Inflammatory macrophage (primary cell): Measurements from ENCODE around the gene GPR158.
"Not testable (repeated sequence)": the region's sequence is repeated elsewhere in the genome, so short reads cannot be mapped to it uniquely, and the experiment has no call there.

ENCODE experiments used
- DNase-seq, 2 donors: peaks; one replicate each; pipeline ENCODE4 v3.0.0-alpha.2; 2020 to 2022

Gene GPR158

DNA sequence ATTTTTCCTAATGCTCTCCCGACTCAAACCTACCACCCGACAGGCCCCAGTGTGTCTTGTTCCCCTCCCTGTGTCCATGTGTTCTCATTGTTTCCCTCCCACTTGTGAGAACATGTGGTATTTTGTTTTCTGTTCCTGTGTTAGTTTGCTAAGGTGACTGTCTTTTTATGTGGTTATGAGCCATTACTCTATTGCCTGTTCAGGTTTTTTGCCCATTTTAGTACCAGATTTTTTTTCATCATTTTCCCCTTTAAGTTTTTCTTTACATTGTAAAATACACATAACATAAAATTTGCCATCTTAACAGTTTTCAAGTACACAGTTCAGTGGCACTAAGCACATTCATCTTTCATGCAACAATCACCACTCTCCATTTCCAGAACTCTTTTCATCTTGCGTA is 133.5 kb downstream of the GPR158 start:
- DNase-seq: no peak

DNA sequence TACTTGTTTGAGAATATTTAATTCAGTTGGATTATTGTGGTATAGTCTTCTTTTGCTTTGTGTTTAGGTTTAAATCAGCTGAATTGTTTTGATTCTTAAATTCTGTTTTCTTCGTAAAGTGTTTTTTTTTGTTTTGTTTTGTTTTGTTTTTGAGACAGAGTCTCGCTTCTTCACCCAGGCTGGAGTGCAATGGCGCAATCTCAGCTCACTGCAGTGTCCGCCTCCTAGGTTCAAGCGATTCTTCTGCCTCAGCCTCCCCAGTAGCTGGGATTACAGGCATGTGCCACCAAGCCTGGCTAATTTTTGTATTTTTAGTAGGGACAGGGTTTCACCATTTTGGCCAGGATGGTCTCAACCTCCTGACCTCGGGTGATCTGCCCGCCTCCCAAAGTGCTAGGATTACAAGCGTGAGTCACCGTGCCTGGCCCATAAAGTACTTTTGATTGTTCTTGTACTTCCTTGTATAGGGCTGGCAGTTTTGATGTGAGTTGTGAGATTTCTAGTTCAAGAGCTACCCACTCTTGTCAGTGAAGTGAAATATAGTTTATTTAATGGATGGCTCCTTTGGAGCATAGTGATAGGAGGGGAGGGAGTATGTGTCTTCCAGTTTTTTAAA is 142.9 kb downstream of the GPR158 start:
- not testable (repeated sequence) for DNase-seq

DNA sequence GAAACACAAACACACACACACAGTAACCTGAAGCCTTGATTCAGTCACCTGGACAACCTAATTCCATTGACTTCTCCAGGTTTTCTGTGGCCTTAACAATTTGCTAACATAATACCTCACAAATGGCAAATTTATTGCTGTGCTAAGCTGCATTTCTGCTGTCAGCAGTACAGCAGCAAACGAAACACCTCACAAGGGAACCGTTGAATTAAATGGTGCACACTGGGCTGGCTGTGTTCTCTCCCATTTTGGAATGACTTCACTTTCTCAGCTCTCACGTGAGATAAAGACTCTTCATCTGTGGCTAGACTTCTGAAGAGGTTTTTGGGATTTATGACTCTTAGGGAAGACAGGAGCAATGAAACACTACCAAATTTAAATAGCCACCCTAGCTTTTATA is 152.5 kb downstream of the GPR158 start:
- no peak for DNase-seq

DNA sequence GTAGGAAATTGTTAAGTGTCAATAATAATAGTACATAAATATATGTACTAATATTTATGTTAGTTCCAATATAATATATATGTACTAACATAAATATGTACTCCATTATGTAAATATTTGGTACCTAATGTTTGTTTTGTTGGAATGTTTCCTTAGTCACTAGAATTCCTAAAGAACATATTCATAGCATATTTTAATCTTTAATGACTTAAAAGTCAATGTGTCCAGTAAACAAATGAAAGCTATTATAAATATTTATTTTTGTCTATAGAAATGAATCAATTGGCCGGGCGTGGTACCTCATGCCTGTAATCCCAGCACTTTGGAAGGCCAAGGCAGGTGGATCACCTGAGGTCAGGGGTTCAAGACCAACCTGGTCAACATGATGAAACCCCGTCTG is 153.6 kb downstream of the GPR158 start:
- DNase-seq: no peak

DNA sequence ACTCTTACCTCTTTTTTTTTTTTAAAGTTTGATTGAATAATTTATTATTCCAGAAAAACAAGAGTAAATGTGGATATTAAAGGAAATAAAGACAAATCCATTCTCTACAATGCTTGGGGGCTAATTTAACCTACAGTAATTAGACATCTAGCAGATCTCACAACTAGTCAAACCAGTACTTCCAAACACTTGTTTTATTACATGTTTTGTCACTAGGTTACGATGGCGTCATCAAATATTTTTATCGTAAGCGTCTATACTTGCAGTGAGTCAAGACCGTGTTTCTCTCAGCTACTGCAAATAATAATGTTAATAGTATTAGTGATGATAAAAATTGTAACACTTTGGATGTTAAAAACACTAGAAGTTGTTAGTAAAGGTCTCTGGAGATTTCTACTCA is 154.8 kb downstream of the GPR158 start:
- DNase-seq: not testable (repeated sequence)

DNA sequence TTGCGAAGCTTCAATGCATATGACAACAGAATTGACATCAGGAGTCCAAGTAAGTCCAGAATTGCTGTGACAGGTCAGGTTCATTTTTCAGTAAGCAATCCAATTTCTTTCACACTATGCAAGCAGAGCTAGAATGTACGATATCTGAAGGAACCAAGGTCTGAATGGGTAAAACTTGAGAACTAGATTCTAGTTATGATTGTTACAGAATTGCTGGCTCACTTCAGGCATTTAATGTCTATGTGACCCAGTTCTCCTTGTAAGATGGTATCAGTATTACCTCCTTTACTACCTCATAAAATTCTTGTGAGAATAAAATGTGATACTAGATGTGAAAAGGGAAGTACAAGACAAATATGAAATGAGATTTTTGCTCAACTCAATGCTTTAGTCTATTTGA is 159.6 kb downstream of the GPR158 start:
- no peak for DNase-seq

DNA sequence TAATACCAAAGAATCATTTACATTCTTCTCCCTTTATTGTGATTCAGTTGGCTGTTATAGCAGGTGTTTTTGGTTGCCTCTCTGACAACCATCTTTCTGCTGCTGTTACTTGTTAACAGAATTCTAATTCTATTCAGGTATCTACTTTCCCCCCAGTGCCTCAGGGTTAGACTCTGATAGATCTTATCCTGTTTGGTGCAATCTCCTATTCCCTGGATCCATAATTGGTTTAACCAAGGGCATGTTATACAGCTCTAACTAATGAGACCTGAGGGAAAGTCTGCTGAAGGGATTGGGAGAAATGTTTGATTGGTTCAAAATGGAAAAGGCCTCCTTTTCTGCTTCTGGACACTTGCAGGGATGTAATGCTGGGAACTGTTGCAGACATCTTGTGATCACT is 161.5 kb downstream of the GPR158 start:
- DNase-seq: no peak

DNA sequence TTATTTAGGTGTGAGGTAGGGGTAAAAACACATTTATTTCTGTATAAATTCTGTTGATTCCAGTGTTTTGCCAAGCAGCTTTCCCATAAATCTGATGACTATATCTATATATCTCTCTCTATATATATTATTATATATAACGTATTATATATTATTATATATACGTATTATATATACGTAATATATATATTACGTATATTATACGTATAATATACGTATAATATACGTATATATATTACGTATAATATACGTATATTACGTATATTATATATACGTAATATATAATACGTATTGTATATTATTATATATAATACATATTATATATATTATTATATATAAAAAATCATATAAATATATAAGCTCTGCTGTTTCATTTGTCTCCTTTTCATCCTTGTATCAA is 163.5 kb downstream of the GPR158 start:
- no peak for DNase-seq

DNA sequence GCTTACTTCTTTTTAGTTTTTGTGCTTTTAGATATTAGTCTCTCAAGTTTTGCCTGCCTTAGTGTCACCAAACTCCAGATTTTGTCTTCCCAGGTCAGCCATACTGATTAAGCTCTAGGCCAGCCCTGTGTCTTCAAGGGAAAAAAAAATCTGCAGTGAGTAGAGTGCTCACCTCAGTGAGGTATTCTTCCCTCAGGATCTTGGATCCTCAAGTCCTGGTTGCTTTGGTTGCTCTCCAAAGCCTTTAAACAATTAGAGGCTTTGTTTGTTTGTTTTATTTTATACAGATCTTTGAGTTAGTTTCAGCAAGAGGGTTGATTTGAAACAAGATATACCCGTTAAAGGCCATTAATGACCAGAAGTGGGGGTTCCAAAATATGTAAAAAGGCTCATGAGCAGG is 165.2 kb downstream of the GPR158 start:
- no peak for DNase-seq

DNA sequence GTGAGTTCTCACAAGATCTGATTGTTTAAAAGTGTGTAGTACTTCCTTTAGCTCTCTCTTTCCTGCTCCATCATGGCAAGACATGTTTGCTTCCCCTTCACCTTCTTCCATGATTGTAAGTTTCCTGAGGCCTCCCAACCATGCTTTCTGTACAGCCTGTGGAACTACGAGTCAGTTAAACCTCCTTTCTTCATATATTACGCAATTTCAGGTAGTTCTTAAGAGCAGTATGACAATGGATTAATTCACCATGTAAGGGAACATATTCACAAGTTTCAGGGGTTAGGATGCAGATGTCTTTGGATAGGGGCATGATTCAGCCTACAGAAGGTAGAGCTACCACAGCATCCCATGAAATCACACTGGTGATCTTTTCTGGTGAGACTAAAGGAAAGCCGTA is 174.7 kb downstream of the GPR158 start:
- DNase-seq: no peak

DNA sequence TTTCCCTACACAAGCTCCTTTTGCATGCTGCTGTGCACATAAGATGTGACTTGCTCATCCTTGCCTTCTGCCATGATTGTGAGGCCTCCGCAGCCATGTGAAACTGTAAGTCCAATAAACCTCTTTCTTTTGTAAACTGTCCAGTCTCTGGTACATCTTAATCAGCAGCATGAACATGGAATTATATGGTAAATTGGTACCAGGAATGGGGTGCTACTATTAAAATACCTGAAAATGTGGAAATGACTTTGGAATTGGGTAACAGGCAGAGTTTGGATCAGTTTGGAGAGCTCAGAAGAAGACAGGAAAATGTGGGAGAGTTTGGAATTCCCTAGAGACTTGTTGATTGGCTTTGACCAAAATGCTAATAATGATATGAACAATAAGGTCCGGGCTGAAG is 181.8 kb downstream of the GPR158 start:
- no peak for DNase-seq

DNA sequence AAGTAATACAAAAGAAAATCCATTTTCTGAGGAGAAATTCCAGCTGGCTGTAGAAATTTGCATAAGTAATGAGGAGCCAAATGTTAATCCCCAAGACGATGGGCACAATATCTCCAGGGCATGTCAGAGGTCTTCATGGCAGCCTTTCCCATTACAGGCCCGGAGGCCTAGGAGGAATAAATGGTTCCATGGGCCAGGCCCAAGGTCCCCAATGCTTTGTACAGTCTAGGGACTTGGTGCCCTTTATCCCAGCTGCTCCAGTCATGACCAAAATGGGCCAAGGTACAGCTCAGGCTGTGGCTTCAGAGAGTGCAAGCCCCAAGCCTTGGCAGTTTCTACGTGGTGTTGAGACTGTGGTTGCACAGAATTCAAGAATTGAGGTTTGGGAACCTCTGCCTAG is 182.5 kb downstream of the GPR158 start:
- no peak for DNase-seq

DNA sequence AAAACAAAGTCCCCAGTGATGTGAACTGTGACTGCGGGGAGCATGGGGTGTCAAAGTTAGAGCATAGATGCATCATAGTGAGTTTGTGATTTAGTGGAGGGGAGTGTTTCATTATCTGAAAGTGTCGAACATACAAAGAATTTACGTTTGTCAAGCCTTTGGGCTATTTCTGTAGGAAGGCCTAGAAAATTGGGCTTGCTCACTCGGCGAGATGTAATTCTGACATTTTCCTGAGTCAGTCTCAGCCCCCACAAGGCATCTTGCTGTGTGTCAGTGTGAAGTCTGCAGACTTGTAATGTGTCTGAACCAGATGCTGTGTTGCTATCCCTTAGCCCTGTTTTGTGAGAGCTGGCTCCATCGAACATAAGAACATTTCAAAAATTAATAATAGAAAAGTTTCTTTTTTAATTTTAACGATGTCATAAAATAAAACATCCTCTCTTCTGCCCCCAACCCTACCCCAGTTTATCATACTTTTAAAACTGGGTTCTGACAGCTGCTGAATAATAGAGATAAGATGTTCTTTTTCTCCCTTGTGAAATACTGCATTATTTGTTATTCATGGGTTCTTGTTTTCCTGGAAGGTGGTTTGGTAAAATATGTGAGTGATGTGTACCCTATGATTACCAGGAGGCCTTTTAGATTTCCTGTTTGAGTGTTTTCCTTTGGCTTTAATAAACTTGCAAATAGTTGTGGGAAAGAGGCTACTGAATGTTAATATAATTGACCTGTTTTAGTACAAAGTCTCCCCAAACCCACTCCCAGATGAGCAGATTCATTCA is 207.4 kb downstream of the GPR158 start:
- no peak for DNase-seq

DNA sequence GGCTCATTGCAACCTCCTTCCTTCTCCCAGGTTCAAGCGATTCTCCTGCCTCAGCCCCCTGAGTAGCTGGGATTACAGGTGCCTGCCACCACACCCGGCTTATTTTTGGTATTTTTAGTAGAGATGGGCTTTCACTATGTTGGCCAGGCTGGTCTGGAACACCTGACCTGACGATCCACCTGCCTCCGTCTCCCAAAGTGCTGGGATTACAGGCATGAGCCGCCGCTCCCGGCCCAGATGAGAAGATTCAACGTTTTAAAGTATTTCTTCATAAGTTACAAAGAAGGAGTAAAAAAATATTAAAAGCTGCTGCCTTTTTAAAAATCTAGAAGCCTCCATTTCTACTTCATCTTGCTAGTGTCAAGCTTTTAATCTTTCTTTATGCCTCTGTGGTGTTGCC is 208.1 kb downstream of the GPR158 start:
- not testable (repeated sequence) for DNase-seq

DNA sequence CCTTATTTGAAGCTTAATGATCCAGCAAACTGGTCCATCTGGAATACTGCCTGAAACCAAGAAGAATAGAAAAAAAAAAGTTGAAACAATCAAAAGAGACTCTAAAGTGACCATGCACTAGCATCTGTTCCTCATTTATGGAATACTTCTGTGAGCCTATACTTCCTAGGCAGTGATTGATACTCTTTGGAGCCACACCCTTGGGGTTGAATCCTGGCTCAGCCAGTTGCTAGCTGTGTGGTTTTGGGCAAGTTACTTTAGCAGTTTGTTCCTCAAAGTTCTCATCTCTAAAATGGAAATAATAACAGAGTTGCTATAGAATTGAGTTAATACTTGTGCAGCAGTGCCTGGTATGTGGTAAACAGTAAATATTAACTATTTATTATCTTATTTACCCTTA is 208.9 kb downstream of the GPR158 start:
- DNase-seq: no peak

DNA sequence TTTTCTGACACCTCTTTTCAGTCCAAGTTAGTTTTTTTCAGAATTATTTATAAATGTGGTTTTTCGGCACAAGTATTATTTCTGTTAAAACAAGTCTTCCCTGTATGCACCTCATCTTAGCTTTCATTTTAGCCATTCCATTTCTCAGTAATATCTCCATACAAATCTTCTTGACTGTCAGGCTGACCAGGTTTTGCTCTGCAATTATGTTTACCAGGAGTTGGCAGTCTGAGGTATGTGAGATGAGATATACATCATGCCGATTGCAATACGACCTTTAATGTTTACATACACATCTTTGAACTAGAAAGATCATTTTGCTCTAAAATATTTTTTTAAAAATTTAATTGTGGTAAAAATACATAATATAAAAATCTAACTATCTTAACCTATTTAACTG is 209.8 kb downstream of the GPR158 start:
- DNase-seq: no peak

DNA sequence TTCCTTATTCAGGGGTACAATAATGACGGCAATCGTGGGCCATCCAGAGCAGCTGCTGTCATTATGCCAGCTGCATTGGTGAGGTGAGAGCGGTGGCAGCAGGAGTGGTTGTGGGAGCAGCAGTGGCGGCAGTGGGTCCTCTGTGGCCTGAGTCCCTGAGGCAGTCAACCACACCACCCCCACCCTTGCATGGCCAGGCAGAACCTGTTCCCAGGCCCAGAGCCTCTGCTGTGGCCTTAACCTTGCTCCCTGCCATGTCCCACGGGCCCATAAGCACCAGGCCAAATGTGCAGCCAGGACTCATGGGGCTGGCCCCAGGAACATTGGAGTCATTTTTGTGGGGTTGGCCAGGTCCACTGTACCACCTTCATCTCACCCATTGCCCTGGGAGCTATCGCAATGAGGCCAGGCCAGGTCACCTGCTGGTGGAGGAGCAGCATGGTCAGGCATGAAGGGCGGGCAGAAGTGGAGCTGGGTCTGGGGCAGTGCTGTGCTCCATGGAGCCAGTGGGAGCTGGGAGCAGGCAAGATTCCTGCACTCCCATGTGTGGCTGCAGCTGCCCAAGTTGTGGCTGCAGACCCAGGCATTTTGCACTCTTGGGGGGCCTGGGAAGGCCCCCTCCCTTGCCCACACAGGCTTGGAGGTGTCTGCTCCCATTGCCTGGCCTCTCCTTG is 213.5 kb downstream of the GPR158 start:
- no peak for DNase-seq

DNA sequence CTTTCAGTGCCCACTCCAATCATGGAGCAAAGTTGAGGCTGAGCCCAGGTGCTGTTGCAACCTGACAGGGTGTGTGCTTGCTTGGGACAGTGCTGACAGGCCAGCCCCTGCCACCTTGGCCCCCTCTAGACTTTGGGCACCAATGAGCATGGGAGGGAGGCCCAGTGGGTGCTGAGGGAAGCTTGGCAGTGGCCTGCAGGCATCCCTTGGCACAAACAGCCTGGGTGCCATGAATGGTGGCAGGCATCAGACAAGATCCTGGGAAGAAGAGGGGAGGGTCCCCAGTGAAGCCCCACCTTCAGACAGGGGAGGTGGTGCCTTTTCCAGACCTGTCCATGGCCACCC is 214.0 kb downstream of the GPR158 start:
- no peak for DNase-seq

DNA sequence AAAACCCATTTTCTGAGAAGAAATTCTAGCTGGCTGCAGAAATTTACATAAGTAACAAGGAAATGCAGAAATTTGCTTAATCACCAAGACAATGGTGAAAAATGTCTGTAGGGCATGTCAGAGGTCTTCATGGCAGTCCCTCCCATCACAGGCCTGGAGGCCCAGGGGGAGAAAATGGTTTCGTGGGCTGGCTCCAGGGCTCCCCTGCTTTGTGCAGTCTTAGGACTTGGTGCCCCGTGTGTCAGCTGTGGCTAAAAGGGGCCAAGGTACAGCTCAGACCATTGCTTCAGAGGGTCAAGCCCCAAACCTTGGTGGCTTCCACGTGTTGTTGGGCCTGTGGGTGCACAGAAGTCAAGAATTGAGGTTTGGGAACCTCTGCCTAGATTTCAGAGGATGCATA is 215.9 kb downstream of the GPR158 start:
- DNase-seq: no peak

DNA sequence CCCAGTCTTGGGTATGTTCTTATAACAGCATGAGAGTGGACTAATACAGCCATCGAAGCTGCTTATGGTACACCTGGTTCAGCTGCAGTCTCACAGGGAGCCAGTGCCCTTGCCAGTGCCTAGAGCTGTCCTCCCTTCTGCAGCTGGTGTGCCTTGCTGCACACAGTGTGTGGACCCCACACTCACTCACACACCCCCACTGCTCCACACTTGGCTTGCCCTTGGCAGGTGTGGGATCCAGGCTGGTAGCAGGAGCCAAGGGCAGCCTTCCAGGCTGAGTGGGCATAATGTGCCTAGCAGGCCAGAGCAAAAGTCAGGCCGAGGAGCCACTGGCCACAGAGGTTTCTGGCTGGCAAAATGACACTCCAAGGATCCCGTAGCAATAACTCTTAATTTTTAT is 217.3 kb downstream of the GPR158 start:
- no peak for DNase-seq

DNA sequence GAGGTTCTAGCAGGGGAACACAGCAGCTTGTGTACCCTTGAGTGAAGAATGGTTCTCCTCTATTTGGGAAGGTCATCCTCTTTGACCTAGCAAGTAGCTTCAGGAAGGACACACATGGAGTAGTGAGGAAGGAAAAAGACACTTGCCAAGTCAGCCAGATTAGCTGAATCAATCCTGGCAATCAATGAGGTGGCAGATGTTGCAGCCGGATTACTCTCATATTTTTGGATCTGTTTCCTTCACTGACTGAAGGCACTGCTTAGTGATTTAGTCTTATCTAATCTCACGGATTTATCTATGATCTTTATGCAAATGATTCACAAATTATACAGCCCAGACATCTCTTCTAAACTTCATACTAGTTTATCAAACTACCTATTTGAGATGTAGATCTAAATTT is 218.8 kb downstream of the GPR158 start:
- DNase-seq: no peak

DNA sequence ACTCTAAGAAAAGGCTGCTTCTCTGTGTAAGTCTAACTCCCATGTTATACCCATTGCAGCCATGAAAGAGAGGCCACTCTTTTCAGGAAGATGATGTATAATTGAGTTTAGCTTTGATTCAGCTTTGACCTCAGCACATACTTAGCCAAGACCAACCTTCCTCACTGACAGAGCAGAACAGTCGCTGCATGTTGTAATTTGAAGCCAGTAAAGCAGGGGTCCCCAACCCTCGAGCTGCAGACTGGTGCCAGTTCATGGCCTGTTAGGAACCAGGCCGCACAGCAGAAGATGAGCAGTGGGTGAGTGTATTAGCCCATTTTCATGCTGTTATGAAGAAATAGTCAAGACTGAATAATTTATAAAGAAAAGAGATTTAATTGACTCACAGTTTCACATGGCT is 223.9 kb downstream of the GPR158 start:
- no peak for DNase-seq

DNA sequence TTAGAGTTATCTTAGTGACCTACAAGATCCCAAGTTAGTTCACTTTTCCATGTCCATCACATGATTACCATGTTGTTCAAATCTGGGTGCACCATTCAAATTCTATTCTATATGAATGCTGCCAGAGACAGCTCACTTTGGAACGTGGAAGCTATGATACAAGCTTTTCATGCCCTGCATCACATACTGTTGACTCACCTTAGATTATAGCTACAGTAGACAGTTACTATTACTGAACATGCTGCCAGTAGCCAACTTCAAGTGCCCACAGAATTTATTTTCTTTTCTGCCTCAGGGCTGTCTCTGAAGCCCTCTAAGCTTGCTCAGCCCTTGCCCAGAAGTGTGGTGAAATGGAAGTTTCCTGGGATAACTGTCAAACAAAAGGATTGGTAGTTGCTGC is 231.1 kb downstream of the GPR158 start:
- DNase-seq: no peak

DNA sequence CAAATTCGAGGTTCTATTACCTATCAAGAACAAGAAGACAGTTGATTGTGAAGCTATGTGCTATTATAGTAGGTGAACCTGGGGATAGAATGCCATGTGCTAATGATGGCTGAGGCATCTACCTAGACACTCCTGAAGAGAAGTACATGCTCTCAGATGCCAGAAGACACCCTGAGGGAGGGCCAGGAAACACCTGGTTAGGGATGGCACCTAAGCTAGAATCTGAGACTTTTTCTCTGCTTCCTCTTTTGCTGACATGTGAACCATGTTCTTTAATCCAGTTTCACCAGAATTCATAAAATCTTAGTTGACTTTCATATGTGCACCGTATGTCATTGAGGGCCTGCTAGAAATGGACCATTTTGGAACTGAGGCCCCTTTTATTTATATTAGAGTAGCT is 242.8 kb downstream of the GPR158 start:
- DNase-seq: no peak
